Omental fat pad (tissue), 4 donors: ENCODE data around the gene SYDE2. TPM values are rescaled to one million over a fixed set of nuclear protein-coding genes. Genes with fewer than 3 reads are reported as not detected.

Source experiments
- ATAC-seq: fragments of 150-250 bp; one replicate; pipeline ENCODE4 v1.9.1; 2016; ENCODE audit warnings: mild to moderate bottlenecking, moderate library complexity; ENCODE audit not compliant: low FRiP score
- DNase-seq: peaks from one replicate; pipeline ENCODE4 v3.0.0-alpha.2; 2019; ENCODE audit warnings: low spot score
- CTCF ChIP-seq, 3 donors: fragments of 450-650 bp; IDR thresholded peaks; one replicate each; pipeline ENCODE4 v1.5.1; 2016 to 2017; ENCODE audit warnings: antibody characterized with exemption in 3 of 3, mild to moderate bottlenecking in 3 of 3, moderate library complexity in 2 of 3
- total RNA-seq, 4 donors: library from RNA; depleted of rRNA; stranded (reverse); fragments of >200 nt; gene quantifications; one replicate each; pipeline ENCODE4 v1.1.0, GENCODE V29; 2016

SYDE2 gene
- total RNA-seq, 4 donors from 2014 or later, result 5.2 to 9.4 (median 8.3) TPM

GRCh38 chr1:85184245-85184644, 16.6 kb downstream of the SYDE2 start:
- ATAC-seq, result no peak
- no peak for DNase-seq
- TF ChIP-seq CTCF (IDR thresholded peaks at IDR 0.05), result no peak

GRCh38 chr1:85182700-85183099, 18.1 kb downstream of the SYDE2 start:
- DNase-seq, result no peak
- TF ChIP-seq CTCF (IDR thresholded peaks at IDR 0.05), result no peak
- ATAC-seq, result no peak

GRCh38 chr1:85180869-85181268, 19.9 kb downstream of the SYDE2 start:
- DNase-seq, result no peak
- no peak for TF ChIP-seq CTCF (IDR thresholded peaks at IDR 0.05)
- no peak for ATAC-seq

- ATAC-seq (no peak), DNase-seq (no peak)
These were observed 21.3 kb downstream of the SYDE2 start for GRCh38 chr1:85179522-85179921.

GRCh38 chr1:85178396-85178795, 22.4 kb downstream of the SYDE2 start:
- no peak for TF ChIP-seq CTCF (IDR thresholded peaks at IDR 0.05)
- DNase-seq (no peak), ATAC-seq (no peak)

More at GRCh38 chr1:85179522-85179921, 21.3 kb downstream of the SYDE2 start:
- TF ChIP-seq CTCF (IDR thresholded peaks at IDR 0.05), result no peak

- TF ChIP-seq CTCF (IDR thresholded peaks at IDR 0.05), result no peak
- DNase-seq (no peak), ATAC-seq (no peak)
These were observed 26.3 kb downstream of the SYDE2 start for GRCh38 chr1:85174503-85174902.

GRCh38 chr1:85172684-85173337, 28.0 kb downstream of the SYDE2 start:
- ATAC-seq (no peak), DNase-seq (no peak)
- TF ChIP-seq CTCF (IDR thresholded peaks at IDR 0.05), result no peak
